HUDEP-2 (cell line): ENCODE data around the gene GEMIN4.
A peak's percentile ranks its signal among the peaks of the same experiment; 100 is the strongest.
"Not testable (repeated sequence)": the region's sequence is repeated elsewhere in the genome, so short reads cannot be mapped to it uniquely, and the experiment has no call there.

Source experiments
- DNase-seq, 76 experiments: peaks; one replicate each; lab custom pipeline; 2025; ENCODE audit not compliant: unreplicated experiment in 76 of 76; lab: John Stamatoyannopoulos, UW

GEMIN4 gene

GRCh38 chr17:752002-752619 lies at the start of gene GEMIN4:
TSS of gene GEMIN4 (minus strand) at chr17:752264. CDS start at chr17:752142, 122 bp downstream.
- DNase-seq, result peak in 74 of 76 experiments; percentile 40 to 95 (median 86)

GRCh38 chr17:801660-802059 lies 49.6 kb upstream of the GEMIN4 start:
- no peak for DNase-seq

- DNase-seq, result no peak
Measured at GRCh38 chr17:800446-801242, 48.6 kb upstream of the GEMIN4 start.

GRCh38 chr17:799261-799660 lies 47.2 kb upstream of the GEMIN4 start:
- no peak for DNase-seq

GRCh38 chr17:798246-798645 lies 46.2 kb upstream of the GEMIN4 start:
- no peak for DNase-seq

- DNase-seq, result no peak
Measured at GRCh38 chr17:797236-797840, 45.3 kb upstream of the GEMIN4 start.

GRCh38 chr17:796609-797008 lies 44.5 kb upstream of the GEMIN4 start:
- no peak for DNase-seq

- no peak for DNase-seq
Measured at GRCh38 chr17:795721-796120, 43.7 kb upstream of the GEMIN4 start.

- DNase-seq, result no peak
Measured at GRCh38 chr17:795276-795675, 43.2 kb upstream of the GEMIN4 start.

- DNase-seq, result peak in 48 of 76 experiments; percentile 3 to 58 (median 25)
Measured at GRCh38 chr17:794876-795275, 42.8 kb upstream of the GEMIN4 start.

- DNase-seq, result no peak
Measured at GRCh38 chr17:792277-792676, 40.2 kb upstream of the GEMIN4 start.

- no peak for DNase-seq
Measured at GRCh38 chr17:791829-792228, 39.8 kb upstream of the GEMIN4 start.

- not testable (repeated sequence) for DNase-seq
Measured at GRCh38 chr17:790874-791247, 38.8 kb upstream of the GEMIN4 start.

- DNase-seq, result not testable (repeated sequence)
Measured at GRCh38 chr17:789931-790873, 38.1 kb upstream of the GEMIN4 start.

- DNase-seq, result no peak
Measured at GRCh38 chr17:789160-789840, 37.2 kb upstream of the GEMIN4 start.

GRCh38 chr17:788551-788950 lies 36.5 kb upstream of the GEMIN4 start:
- no peak for DNase-seq

GRCh38 chr17:787641-788221 lies 35.7 kb upstream of the GEMIN4 start:
- no peak for DNase-seq

- not testable (repeated sequence) for DNase-seq
Measured at GRCh38 chr17:785901-786300, 33.8 kb upstream of the GEMIN4 start.

- DNase-seq, result no peak
Measured at GRCh38 chr17:784143-784542, 32.1 kb upstream of the GEMIN4 start.
